Activated CD4-positive, alpha-beta T cell treated with anti-CD3 and anti-CD28 coated beads, Interleukin-2, amount 50 U/mL, for 1 hour (primary cell): ENCODE measurements around the gene THSD4.

ENCODE experiments used
- DNase-seq: peaks from one replicate; pipeline ENCODE4 v3.0.0-alpha.2; 2020

THSD4 gene

GRCh38 chr15:71271327-71271726, 156.1 kb downstream of the THSD4 start:
- DNase-seq, result no peak

GRCh38 chr15:71272932-71273331, 157.7 kb downstream of the THSD4 start:
- no peak for DNase-seq

- no peak for DNase-seq
Observed at GRCh38 chr15:71273731-71274447, 158.6 kb downstream of the THSD4 start.

GRCh38 chr15:71274448-71274798, 159.2 kb downstream of the THSD4 start:
- no peak for DNase-seq

- no peak for DNase-seq
Observed at GRCh38 chr15:71275098-71275497, 159.8 kb downstream of the THSD4 start.

- DNase-seq, result no peak
Observed at GRCh38 chr15:71275566-71276335, 160.5 kb downstream of the THSD4 start.

GRCh38 chr15:71276336-71276665, 161.0 kb downstream of the THSD4 start:
- no peak for DNase-seq

- DNase-seq, result no peak
Observed at GRCh38 chr15:71278989-71279756, 163.9 kb downstream of the THSD4 start.

- DNase-seq, result no peak
Observed at GRCh38 chr15:71279757-71280141, 164.5 kb downstream of the THSD4 start.

GRCh38 chr15:71280206-71280605, 164.9 kb downstream of the THSD4 start:
- no peak for DNase-seq

- no peak for DNase-seq
Observed at GRCh38 chr15:71281256-71281655, 166.0 kb downstream of the THSD4 start.

- no peak for DNase-seq
Observed at GRCh38 chr15:71282076-71282475, 166.8 kb downstream of the THSD4 start.

- DNase-seq, result no peak
Observed at GRCh38 chr15:71288348-71288955, 173.2 kb downstream of the THSD4 start.

- DNase-seq, result no peak
Observed at GRCh38 chr15:71290002-71290401, 174.7 kb downstream of the THSD4 start.

- no peak for DNase-seq
Observed at GRCh38 chr15:71290881-71291635, 175.8 kb downstream of the THSD4 start.

- DNase-seq, result no peak
Observed at GRCh38 chr15:71291723-71292122, 176.5 kb downstream of the THSD4 start.

- no peak for DNase-seq
Observed at GRCh38 chr15:71293723-71294122, 178.5 kb downstream of the THSD4 start.

GRCh38 chr15:71294251-71294910, 179.1 kb downstream of the THSD4 start:
- no peak for DNase-seq

- DNase-seq, result no peak
Observed at GRCh38 chr15:71294911-71295602, 179.8 kb downstream of the THSD4 start.

GRCh38 chr15:71295603-71296314, 180.5 kb downstream of the THSD4 start:
- DNase-seq, result no peak

- no peak for DNase-seq
Observed at GRCh38 chr15:71296315-71296679, 181.0 kb downstream of the THSD4 start.
